Gastrocnemius medialis (tissue), 4 donors: ENCODE results near the gene CENPE.

Experiments
- CTCF ChIP-seq, 5 experiments: fragments of 450-650 bp in 3 of 5; fragments of 200-600 bp in 2 of 5; sonication (generic) in 2 of 5; IDR thresholded peaks in 4 of 5; conservative IDR thresholded peaks in 1 of 5; 1 replicate in 4 of 5; 2 replicates in 1 of 5; pipeline ENCODE4 v1.5.1; 2016 to 2019; ENCODE audit warnings: antibody characterized with exemption in 5 of 5, mild to moderate bottlenecking in 3 of 5, moderate library complexity in 3 of 5
- POLR2A ChIP-seq, 2 donors: fragments of 450-650 bp; IDR thresholded peaks; one replicate each; pipeline ENCODE4 v1.6.1; 2017; ENCODE audit warnings: antibody characterized with exemption in 2 of 2, mild to moderate bottlenecking in 2 of 2, moderate library complexity in 2 of 2

GRCh38 chr4:103198111-103198765 is at the start of gene CENPE:
- TF ChIP-seq CTCF (IDR thresholded peaks at IDR 0.05 in 4 of 5, conservative IDR thresholded peaks at IDR 0.05 in 1 of 5) (no peak), POLR2A (IDR thresholded peaks at IDR 0.05) (no peak)
